ENCODE data around the gene RPS27A. TPM values are rescaled to one million over a fixed set of nuclear protein-coding genes. Genes with fewer than 3 reads are reported as not detected.

RPS27A gene
- total and polyA plus RNA-seq, 10 of the 15 experiments (the other 5 are each of a cell fraction or from before 2014, with no cell fraction given), result 1,460 to 4,705 (median 1,996) TPM

DNA sequence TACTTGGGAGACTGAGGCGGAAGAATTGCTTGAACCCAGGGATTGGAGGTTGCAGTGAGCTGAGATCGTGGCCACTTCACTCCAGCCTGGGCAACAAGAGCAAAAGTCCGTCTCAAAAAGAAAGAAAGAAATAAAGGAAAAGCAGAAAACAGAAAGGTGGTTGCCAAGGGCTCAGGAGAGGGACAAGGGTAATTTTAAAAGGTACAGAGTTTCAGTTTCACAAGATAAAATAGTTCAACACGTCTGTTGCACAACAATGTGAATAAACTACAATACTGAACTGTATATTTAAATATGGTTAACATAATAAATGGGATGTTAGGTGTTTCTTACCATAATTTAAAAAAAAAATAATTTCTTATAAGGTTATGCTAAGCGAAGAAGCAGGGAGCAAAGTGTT, 12.9 kb downstream of the RPS27A start:
- no peak for ATAC-seq
- Histone ChIP-seq H3K4me2 (ENCODE audit: control insufficient read depth, insufficient read depth) (no peak overlapping the region), H2AFZ (ENCODE audit: control insufficient read depth, low read depth, low read length) (no peak overlapping the region), H4K20me1 (ENCODE audit: control insufficient read depth, insufficient read depth) (no peaks in the 10 kb centered on the region), H3K36me3 (ENCODE audit: control insufficient read depth in 2 of 2, insufficient read depth in 2 of 2, low read length in 1 of 2) (peaks cover 2 to 24% of the 10 kb centered on the region in 2 experiments; a peak in 3 of 4 replicates), H3K79me2 (ENCODE audit: control insufficient read depth, insufficient read depth, low read length) (no peaks in the 10 kb centered on the region), H3K27ac (ENCODE audit: control insufficient read depth, insufficient read depth) (no peak overlapping the region), H3K27me3 (replicated peaks in 1 of 2; ENCODE audit: control insufficient read depth in 2 of 2, insufficient read depth in 2 of 2, low read length in 1 of 2) (no peaks in the 10 kb centered on the region), H3K4me1 (ENCODE audit: control insufficient read depth, insufficient read depth, low read length) (no peaks in the 10 kb centered on the region), H3K9me3 (replicated peaks; ENCODE audit: control insufficient read depth, insufficient read depth, low read length) (no peaks in the 10 kb centered on the region), H3K4me3 (no peak overlapping the region), H3K9ac (ENCODE audit: control insufficient read depth, insufficient read depth, low read length) (no peak overlapping the region)
- ChIA-PET RAD21 (ENCODE audit: unreplicated experiment) (no interaction called here), SMC1A (ENCODE audit: uncharacterized antibody, unreplicated experiment) (no interaction called here), POLR2A (no interaction called here), CTCF (no interaction called here)
- TF ChIP-seq TBL1XR1 (IDR thresholded peaks at IDR 0.05; ENCODE audit: low read depth, low read length) (no peak), STAT1 (conservative IDR thresholded peaks at IDR 0.05) (no peak), MTA3 (IDR thresholded peaks at IDR 0.05; ENCODE audit: borderline replicate concordance, low read length) (no peak), CREB1 (IDR thresholded peaks at IDR 0.05; ENCODE audit: low read depth) (no peak)
- TF ChIP-seq, protein P1, sequence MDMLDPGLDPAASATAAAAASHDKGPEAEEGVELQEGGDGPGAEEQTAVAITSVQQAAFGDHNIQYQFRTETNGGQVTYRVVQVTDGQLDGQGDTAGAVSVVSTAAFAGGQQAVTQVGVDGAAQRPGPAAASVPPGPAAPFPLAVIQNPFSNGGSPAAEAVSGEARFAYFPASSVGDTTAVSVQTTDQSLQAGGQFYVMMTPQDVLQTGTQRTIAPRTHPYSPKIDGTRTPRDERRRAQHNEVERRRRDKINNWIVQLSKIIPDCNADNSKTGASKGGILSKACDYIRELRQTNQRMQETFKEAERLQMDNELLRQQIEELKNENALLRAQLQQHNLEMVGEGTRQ (IDR thresholded peaks at IDR 0.05; ENCODE audit: borderline replicate concordance, low read depth, low read length), result no peak
- FAIRE-seq, result no peak
- in situ Hi-C loops (cut with MboI), result no loop called here
- WGBS (ENCODE audit: insufficient coverage, insufficient replicate concordance, low lambda C conversion rate, missing lambda C conversion rate), result 83% methylated on average over 5 of the region's 5 CpGs
- intact Hi-C loops (cut with micrococcal nuclease; ENCODE audit: unreplicated experiment), result no loop called here
- no TSS peak for BruUV-seq (replicated peaks)
- no peak for DNase-seq (ENCODE audit: low read depth, low spot score)

DNA sequence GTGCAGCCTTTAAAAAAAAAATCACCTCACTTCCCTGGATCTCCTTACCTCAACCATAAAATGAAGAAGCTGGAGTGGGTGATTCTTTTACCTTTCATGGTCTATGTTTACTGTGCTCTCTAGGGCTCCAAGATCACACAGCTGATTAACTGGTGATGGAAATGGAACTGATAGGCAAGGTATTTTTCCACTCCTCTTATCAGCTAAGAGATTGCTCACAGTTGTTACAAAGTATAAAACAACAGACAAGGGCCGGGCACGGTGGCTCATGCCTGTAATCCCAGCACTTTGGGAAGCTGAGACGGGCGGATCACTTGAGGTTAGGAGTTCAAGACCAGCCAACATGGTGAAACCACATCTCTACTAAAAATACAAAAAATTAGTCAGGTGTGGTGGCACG, 14.5 kb downstream of the RPS27A start:
- intact Hi-C loops (cut with micrococcal nuclease; ENCODE audit: unreplicated experiment), result no loop called here
- ChIA-PET RAD21 (ENCODE audit: unreplicated experiment) (no interaction called here), POLR2A (no interaction called here), SMC1A (ENCODE audit: uncharacterized antibody, unreplicated experiment) (interaction anchor here (1.6 kb wide), 1 partner anchor 10 kb away, joined by 6 read pairs; no protein-coding TSS in a partner anchor), CTCF (interaction anchor here (1.2 kb wide), 1 partner anchor 9 kb away, joined by 3 read pairs; no protein-coding TSS in a partner anchor)
- Histone ChIP-seq H3K27ac (ENCODE audit: control insufficient read depth, insufficient read depth) (no peak overlapping the region), H3K79me2 (ENCODE audit: control insufficient read depth, insufficient read depth, low read length) (no peaks in the 10 kb centered on the region), H3K4me3 (no peak overlapping the region), H3K9me3 (replicated peaks; ENCODE audit: control insufficient read depth, insufficient read depth, low read length) (no peaks in the 10 kb centered on the region), H4K20me1 (ENCODE audit: control insufficient read depth, insufficient read depth) (no peaks in the 10 kb centered on the region), H3K27me3 (replicated peaks in 1 of 2; ENCODE audit: control insufficient read depth in 2 of 2, insufficient read depth in 2 of 2, low read length in 1 of 2) (no peaks in the 10 kb centered on the region), H3K9ac (ENCODE audit: control insufficient read depth, insufficient read depth, low read length) (no peak overlapping the region), H3K4me2 (ENCODE audit: control insufficient read depth, insufficient read depth) (no peak overlapping the region), H3K36me3 (ENCODE audit: control insufficient read depth in 2 of 2, insufficient read depth in 2 of 2, low read length in 1 of 2) (peaks cover 0 to 24% of the 10 kb centered on the region in 2 experiments; a peak in 3 of 4 replicates), H2AFZ (ENCODE audit: control insufficient read depth, low read depth, low read length) (no peak overlapping the region), H3K4me1 (ENCODE audit: control insufficient read depth, insufficient read depth, low read length) (no peaks in the 10 kb centered on the region)
- WGBS (ENCODE audit: insufficient coverage, insufficient replicate concordance, low lambda C conversion rate, missing lambda C conversion rate), result over 99% methylated on average over 5 of the region's 5 CpGs
- FAIRE-seq (no peak), DNase-seq (ENCODE audit: low read depth, low spot score) (no peak), ATAC-seq (no peak)
- no TSS peak for BruUV-seq (replicated peaks)
- TF ChIP-seq SRF (IDR thresholded peaks at IDR 0.05; ENCODE audit: low read depth in 2 of 2, low read length in 2 of 2), result no peak
- no peak for TF ChIP-seq SREBF2 (IDR thresholded peaks at IDR 0.05; ENCODE audit: low read length)
- no peak for TF ChIP-seq EED (IDR thresholded peaks at IDR 0.05; ENCODE audit: low read depth)
- TF ChIP-seq HDAC6 (IDR thresholded peaks at IDR 0.05; ENCODE audit: unreplicated experiment), result no peak
- TF ChIP-seq RBBP5 (conservative IDR thresholded peaks at IDR 0.05), result no peak
- TF ChIP-seq, protein P2, sequence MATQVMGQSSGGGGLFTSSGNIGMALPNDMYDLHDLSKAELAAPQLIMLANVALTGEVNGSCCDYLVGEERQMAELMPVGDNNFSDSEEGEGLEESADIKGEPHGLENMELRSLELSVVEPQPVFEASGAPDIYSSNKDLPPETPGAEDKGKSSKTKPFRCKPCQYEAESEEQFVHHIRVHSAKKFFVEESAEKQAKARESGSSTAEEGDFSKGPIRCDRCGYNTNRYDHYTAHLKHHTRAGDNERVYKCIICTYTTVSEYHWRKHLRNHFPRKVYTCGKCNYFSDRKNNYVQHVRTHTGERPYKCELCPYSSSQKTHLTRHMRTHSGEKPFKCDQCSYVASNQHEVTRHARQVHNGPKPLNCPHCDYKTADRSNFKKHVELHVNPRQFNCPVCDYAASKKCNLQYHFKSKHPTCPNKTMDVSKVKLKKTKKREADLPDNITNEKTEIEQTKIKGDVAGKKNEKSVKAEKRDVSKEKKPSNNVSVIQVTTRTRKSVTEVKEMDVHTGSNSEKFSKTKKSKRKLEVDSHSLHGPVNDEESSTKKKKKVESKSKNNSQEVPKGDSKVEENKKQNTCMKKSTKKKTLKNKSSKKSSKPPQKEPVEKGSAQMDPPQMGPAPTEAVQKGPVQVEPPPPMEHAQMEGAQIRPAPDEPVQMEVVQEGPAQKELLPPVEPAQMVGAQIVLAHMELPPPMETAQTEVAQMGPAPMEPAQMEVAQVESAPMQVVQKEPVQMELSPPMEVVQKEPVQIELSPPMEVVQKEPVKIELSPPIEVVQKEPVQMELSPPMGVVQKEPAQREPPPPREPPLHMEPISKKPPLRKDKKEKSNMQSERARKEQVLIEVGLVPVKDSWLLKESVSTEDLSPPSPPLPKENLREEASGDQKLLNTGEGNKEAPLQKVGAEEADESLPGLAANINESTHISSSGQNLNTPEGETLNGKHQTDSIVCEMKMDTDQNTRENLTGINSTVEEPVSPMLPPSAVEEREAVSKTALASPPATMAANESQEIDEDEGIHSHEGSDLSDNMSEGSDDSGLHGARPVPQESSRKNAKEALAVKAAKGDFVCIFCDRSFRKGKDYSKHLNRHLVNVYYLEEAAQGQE (IDR thresholded peaks at IDR 0.05; ENCODE audit: low read depth, low read length), result no peak
- in situ Hi-C loops (cut with MboI), result no loop called here

Data from GM12878 (cell line).